Left renal pelvis (tissue), 4 donors: ENCODE data around the gene FCHO2. TPM values are rescaled to one million over a fixed set of nuclear protein-coding genes. Genes with fewer than 3 reads are reported as not detected.

Source experiments
- DNase-seq, 4 donors: peaks; one replicate each; pipeline ENCODE4 v3.0.0-alpha.2; 2013; ENCODE audit warnings: low read depth in 4 of 4, low spot score in 3 of 4
- polyA plus RNA-seq, 4 donors: library from polyadenylated mRNA; unstranded; fragments of 120-200 nt; gene quantifications; one replicate each; pipeline ENCODE4 v1.2.1, GENCODE V29; 2013; ENCODE audit not compliant: insufficient read length in 4 of 4

Gene FCHO2
- polyA plus RNA-seq, 4 donors: 27.6 to 37.3 (median 29.9) TPM

DNA sequence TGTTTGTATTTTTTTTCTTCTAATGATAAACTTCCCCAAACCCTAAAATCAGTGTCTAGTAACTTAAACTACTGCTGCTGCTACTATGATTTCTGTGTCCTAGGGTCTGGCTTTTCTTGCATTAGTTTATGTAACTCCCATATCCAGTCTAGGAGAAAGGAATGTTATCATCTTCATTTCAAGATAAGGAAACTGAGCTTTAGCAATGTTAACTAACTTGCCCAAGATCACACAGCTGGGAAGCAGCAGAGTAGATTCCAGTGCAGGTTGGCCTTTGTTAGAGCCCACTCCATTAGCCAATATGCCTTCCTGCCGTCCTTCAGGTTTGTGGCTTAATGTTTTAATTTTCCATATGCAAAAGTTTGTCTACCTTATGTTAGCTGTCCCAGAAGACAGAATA lies 175.0 kb downstream of the FCHO2 start:
- no peak for DNase-seq

DNA sequence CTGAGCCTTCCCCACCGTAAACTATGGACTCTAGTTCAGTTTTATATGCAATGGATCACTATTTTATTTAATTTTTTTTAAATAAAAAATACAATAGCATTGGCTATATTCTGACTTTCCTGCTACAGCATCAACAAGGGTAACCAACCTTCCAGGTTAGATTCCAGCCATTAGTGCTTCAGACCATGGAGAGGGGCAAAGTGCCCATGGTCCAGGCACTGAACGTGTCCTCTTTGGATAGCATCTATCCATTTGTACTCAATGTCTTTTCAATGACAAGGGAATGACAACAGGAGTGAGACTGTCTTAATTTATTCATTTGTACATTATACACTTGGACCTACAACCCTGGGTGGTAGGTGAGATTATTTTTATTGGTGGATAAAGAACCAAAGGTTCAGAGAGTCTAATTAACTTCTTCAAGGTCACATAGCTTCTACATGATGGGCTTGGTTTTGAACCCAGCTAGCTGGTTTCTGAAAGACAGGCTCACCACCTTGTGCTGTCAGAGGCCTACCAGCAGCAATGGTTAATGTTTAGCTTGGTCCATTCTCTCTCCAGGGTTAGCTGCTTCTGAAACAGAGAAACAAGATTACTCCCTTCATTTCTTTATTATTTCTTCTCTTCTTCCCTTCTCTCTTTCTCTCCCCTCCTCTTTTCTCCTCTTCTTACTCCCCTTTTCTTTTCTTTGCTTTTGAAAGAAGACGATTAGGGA lies 176.0 kb downstream of the FCHO2 start:
- no peak for DNase-seq

- no peak for DNase-seq
Measured at GRCh38 chr5:73132759-73133158, 176.9 kb downstream of the FCHO2 start.

DNA sequence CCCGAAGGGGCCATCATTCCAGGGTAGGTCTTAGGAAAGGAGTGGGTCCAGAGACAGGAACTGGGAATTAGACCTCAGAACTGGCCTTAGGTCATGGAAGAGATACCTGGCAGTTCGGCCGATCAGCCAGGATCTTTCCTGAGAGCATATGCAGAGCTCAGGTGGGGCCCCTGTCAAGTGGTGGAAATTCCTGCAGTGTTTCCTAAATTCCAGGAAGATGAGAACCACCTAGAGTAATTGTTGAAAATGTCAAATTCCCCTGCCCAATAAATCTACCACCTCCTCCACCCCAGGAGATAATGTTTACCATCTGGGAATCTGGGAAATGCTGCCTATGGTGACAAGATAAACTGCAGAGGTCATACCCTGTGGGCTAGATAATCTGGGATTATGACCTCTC lies 179.2 kb downstream of the FCHO2 start:
- no peak for DNase-seq

DNA sequence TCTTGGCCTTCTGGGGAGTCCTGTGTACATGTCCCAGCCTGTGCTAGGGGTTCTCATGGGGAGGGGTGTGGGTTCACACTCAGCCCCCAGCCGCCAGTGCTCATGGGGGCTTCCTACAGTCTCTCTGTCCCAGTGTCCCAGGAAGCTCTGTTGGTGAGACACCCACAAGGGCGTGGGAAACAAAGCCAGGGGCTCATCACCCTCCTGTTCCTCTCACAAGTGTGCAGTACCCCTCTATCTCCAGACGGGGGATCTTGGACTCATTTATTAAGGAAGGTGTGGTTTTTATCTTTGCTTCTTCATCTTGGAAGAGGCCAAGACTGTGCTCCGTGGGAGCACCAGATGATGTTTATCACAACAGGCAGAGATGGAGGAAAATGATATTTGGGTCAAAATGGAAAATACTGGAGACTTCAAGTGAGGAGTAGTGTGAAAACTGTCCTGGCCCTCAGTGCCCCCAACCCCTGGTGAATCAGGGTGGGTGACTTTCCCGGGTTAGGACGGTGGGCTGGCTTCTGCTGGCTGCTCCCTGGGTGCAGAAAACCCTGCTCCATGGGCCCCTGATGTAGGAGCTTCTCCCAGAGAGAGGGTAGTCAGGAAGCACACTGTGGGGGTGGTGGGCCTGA lies 179.7 kb downstream of the FCHO2 start:
- DNase-seq: no peak

- no peak for DNase-seq
Measured at GRCh38 chr5:73136055-73136562, 180.3 kb downstream of the FCHO2 start.

GRCh38 chr5:73137563-73138530 lies 182.0 kb downstream of the FCHO2 start:
- DNase-seq: no peak

DNA sequence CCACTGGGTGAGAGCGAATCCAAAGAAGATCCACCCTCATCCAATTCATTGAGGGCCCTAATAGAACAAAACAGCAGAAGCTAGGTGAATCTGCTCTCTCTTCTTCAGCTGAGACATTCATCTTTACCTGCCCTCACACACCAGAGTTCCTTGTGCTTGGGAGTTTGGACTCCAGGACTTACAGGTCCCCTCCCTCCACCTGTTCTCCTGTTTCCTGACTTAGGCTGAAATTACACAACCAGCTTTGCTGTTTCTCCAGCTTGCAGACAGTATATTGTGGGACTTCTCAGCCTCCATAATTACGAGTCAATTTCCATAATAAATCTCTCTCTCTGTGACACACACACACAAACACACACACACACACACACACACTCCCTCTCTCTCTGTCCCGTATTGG lies 183.6 kb downstream of the FCHO2 start:
- no peak for DNase-seq

Other genes starting within 250 kb of the FCHO2 start
- 100 to 1,000 TPM in 2 of 4 donors, 10 to 100 TPM in 2; 86.3 to 123 (median 99.5) TPM for gene TNPO1, start 139.4 kb upstream of the FCHO2 start, polyA plus RNA-seq
- 1 to 10 TPM; 3.2 to 5.7 (median 5.2) TPM for gene TMEM171, start 164.5 kb downstream of the FCHO2 start, polyA plus RNA-seq
- 10 to 100 TPM in 3 of 4 donors, under 1 TPM in 1; 0.34 to 22.5 (median 13.7) TPM for gene TMEM174, start 217.2 kb downstream of the FCHO2 start, polyA plus RNA-seq